KMS-11 (cell line): ENCODE measurements around the gene TANGO6.

ENCODE experiments used
- H2AFZ ChIP-seq: fragments of 200-600 bp; sonication (generic); 2 replicates; pipeline ENCODE4 v1.6.1; 2016; ENCODE audit warnings: antibody characterized with exemption, mixed run types, low read depth
- H3K27ac ChIP-seq: fragments of 200-600 bp; sonication (generic); 2 replicates; pipeline ENCODE4 v1.6.1; 2016; ENCODE audit warnings: mild to moderate bottlenecking, mixed run types
- H3K27me3 ChIP-seq: fragments of 200-600 bp; sonication (generic); 2 replicates; pipeline ENCODE4 v1.6.1; 2017; ENCODE audit warnings: mild to moderate bottlenecking, low read depth, mixed run types, moderate library complexity; ENCODE audit not compliant: insufficient read depth
- H3K36me3 ChIP-seq: fragments of 200-600 bp; sonication (generic); 2 replicates; pipeline ENCODE4 v1.6.1; 2017; ENCODE audit warnings: mild to moderate bottlenecking, mixed run types; ENCODE audit not compliant: insufficient read depth
- H3K4me1 ChIP-seq: fragments of 200-600 bp; sonication (generic); 2 replicates; pipeline ENCODE4 v1.6.1; 2016; ENCODE audit warnings: mild to moderate bottlenecking, low read depth, mixed run types; ENCODE audit not compliant: poor library complexity, severe bottlenecking
- H3K4me2 ChIP-seq: fragments of 200-600 bp; sonication (generic); 2 replicates; pipeline ENCODE4 v1.7.0; 2016; ENCODE audit warnings: mild to moderate bottlenecking, mixed run types
- H3K4me3 ChIP-seq: fragments of 200-600 bp; sonication (generic); IDR thresholded peaks from 2 replicates; pipeline ENCODE4 v1.6.1; 2017; ENCODE audit warnings: low read depth, low read length, mixed read lengths; ENCODE audit not compliant: insufficient read depth
- H3K79me2 ChIP-seq: fragments of 200-600 bp; sonication (generic); 2 replicates; pipeline ENCODE4 v1.6.1; 2016; ENCODE audit warnings: low read depth, mixed run types; ENCODE audit not compliant: insufficient read depth
- H3K9ac ChIP-seq: fragments of 200-600 bp; sonication (generic); 2 replicates; pipeline ENCODE4 v1.6.1; 2016; ENCODE audit warnings: mild to moderate bottlenecking, mixed run types
- H4K20me1 ChIP-seq: fragments of 200-600 bp; sonication (generic); 2 replicates; pipeline ENCODE4 v1.6.1; 2016; ENCODE audit warnings: mild to moderate bottlenecking, mixed run types; ENCODE audit not compliant: insufficient read depth
- CTCF ChIP-seq: fragments of 200-600 bp; sonication (generic); conservative IDR thresholded peaks from 2 replicates; pipeline ENCODE4 v1.6.1; 2017; ENCODE audit warnings: low read depth, mild to moderate bottlenecking, antibody characterized with exemption, low read length, moderate library complexity, mixed read lengths

The TANGO6 gene

GRCh38 chr16:68889508-68890150 is 46.3 kb downstream of the TANGO6 start:
- H3K9ac ChIP-seq: no peak overlapping the region
- H3K4me2 ChIP-seq: no peak overlapping the region
- no peaks in the 10 kb centered on the region for H3K27me3 ChIP-seq
- no peak for TF ChIP-seq CTCF
- no peaks in the 10 kb centered on the region for H3K36me3 ChIP-seq
- no peaks in the 10 kb centered on the region for H3K4me1 ChIP-seq
- no peak overlapping the region for H2AFZ ChIP-seq
- H3K4me3 ChIP-seq: no peak overlapping the region
- no peaks in the 10 kb centered on the region for H4K20me1 ChIP-seq
- no peaks in the 10 kb centered on the region for H3K79me2 ChIP-seq
- H3K27ac ChIP-seq: no peak overlapping the region

- no peaks in the 10 kb centered on the region for H3K4me1 ChIP-seq
- H3K27me3 ChIP-seq: no peaks in the 10 kb centered on the region
- H3K9ac ChIP-seq: no peak overlapping the region
- no peak overlapping the region for H3K4me3 ChIP-seq
- H4K20me1 ChIP-seq: no peaks in the 10 kb centered on the region
- no peak overlapping the region for H3K4me2 ChIP-seq
- no peaks in the 10 kb centered on the region for H3K36me3 ChIP-seq
- H2AFZ ChIP-seq: no peak overlapping the region
- no peak for TF ChIP-seq CTCF
- H3K27ac ChIP-seq: no peak overlapping the region
- H3K79me2 ChIP-seq: no peaks in the 10 kb centered on the region
Observed at GRCh38 chr16:68892214-68892613, 48.9 kb downstream of the TANGO6 start.

GRCh38 chr16:68892898-68893297 is 49.6 kb downstream of the TANGO6 start:
- H3K36me3 ChIP-seq: no peaks in the 10 kb centered on the region
- no peak overlapping the region for H3K4me3 ChIP-seq
- H3K27me3 ChIP-seq: no peaks in the 10 kb centered on the region
- H2AFZ ChIP-seq: no peak overlapping the region
- no peak overlapping the region for H3K27ac ChIP-seq
- no peaks in the 10 kb centered on the region for H4K20me1 ChIP-seq
- no peaks in the 10 kb centered on the region for H3K79me2 ChIP-seq
- H3K4me1 ChIP-seq: no peaks in the 10 kb centered on the region
- no peak for TF ChIP-seq CTCF
- H3K9ac ChIP-seq: no peak overlapping the region
- H3K4me2 ChIP-seq: no peak overlapping the region

GRCh38 chr16:68893710-68894705 is 50.7 kb downstream of the TANGO6 start:
- H3K4me3 ChIP-seq: no peak overlapping the region
- no peaks in the 10 kb centered on the region for H3K79me2 ChIP-seq
- no peaks in the 10 kb centered on the region for H3K36me3 ChIP-seq
- H3K4me2 ChIP-seq: no peak overlapping the region
- H3K4me1 ChIP-seq: no peaks in the 10 kb centered on the region
- H3K27me3 ChIP-seq: no peaks in the 10 kb centered on the region
- H2AFZ ChIP-seq: no peak overlapping the region
- TF ChIP-seq CTCF: no peak
- H3K27ac ChIP-seq: no peak overlapping the region
- H3K9ac ChIP-seq: no peak overlapping the region
- H4K20me1 ChIP-seq: no peaks in the 10 kb centered on the region
